Measurements from ENCODE around the gene NXN. TPM values are rescaled to one million over a fixed set of nuclear protein-coding genes. Genes with fewer than 3 reads are reported as not detected.

Gene NXN
- total RNA-seq, 1 donor from 2014 or later, result 67.3 TPM

- TF ChIP-seq CTCF (IDR thresholded peaks at IDR 0.05), result no peak
- no peak for DNase-seq (ENCODE audit: low spot score in 2 of 2)
- H3K4me1 ChIP-seq, result no peaks in the 10 kb centered on the region
- H3K27ac ChIP-seq, result no peak overlapping the region
- H3K27me3 ChIP-seq, result no peaks in the 10 kb centered on the region
- intact Hi-C loops (cut with DNase I), result no loop called here
- peaks cover 0 to 3% of the 10 kb centered on the region in 2 donors for H3K36me3 ChIP-seq
- no peak overlapping the region for H3K4me3 ChIP-seq
- no peaks in the 10 kb centered on the region for H3K9me3 ChIP-seq
Observed at GRCh38 chr17:826778-827177, 152.8 kb downstream of the NXN start.

- Histone ChIP-seq H3K27ac (no peak overlapping the region), H3K4me1 (no peaks in the 10 kb centered on the region), H3K4me3 (no peak overlapping the region), H3K9me3 (no peaks in the 10 kb centered on the region), H3K36me3 (peaks cover 0 to 3% of the 10 kb centered on the region in 2 donors), H3K27me3 (no peaks in the 10 kb centered on the region)
- intact Hi-C loops (cut with DNase I), result no loop called here
- DNase-seq (ENCODE audit: low spot score in 2 of 2), result no peak
- TF ChIP-seq CTCF (IDR thresholded peaks at IDR 0.05), result no peak
Observed at GRCh38 chr17:825216-825615, 154.4 kb downstream of the NXN start.

GRCh38 chr17:824378-824777, 155.2 kb downstream of the NXN start:
- no peaks in the 10 kb centered on the region for H3K9me3 ChIP-seq
- peaks cover 0 to 3% of the 10 kb centered on the region in 2 donors for H3K36me3 ChIP-seq
- intact Hi-C loops (cut with DNase I), result no loop called here
- no peak overlapping the region for H3K27ac ChIP-seq
- no peak for DNase-seq (ENCODE audit: low spot score in 2 of 2)
- H3K4me3 ChIP-seq, result no peak overlapping the region
- no peaks in the 10 kb centered on the region for H3K27me3 ChIP-seq
- H3K4me1 ChIP-seq, result no peaks in the 10 kb centered on the region
- TF ChIP-seq CTCF (IDR thresholded peaks at IDR 0.05), result no peak

- Histone ChIP-seq H3K4me1 (no peaks in the 10 kb centered on the region), H3K36me3 (peaks cover 0 to 3% of the 10 kb centered on the region in 2 donors), H3K9me3 (no peaks in the 10 kb centered on the region), H3K27me3 (no peaks in the 10 kb centered on the region), H3K4me3 (no peak overlapping the region), H3K27ac (no peak overlapping the region)
- intact Hi-C loops (cut with DNase I), result no loop called here
- DNase-seq (ENCODE audit: low spot score in 2 of 2), result no peak
- TF ChIP-seq CTCF (IDR thresholded peaks at IDR 0.05), result no peak
Observed at GRCh38 chr17:823501-823902, 156.1 kb downstream of the NXN start.

GRCh38 chr17:819251-819650, 160.3 kb downstream of the NXN start:
- intact Hi-C loops (cut with DNase I), result no loop called here
- H3K36me3 ChIP-seq, result peaks cover 0 to 3% of the 10 kb centered on the region in 2 donors
- no peak for TF ChIP-seq CTCF (IDR thresholded peaks at IDR 0.05)

GRCh38 chr17:814371-814770, 165.2 kb downstream of the NXN start:
- H3K9me3 ChIP-seq, result no peaks in the 10 kb centered on the region
- no peaks in the 10 kb centered on the region for H3K27me3 ChIP-seq
- H3K27ac ChIP-seq, result no peak overlapping the region
- H3K4me3 ChIP-seq, result no peak overlapping the region
- no peak for TF ChIP-seq CTCF (IDR thresholded peaks at IDR 0.05)
- DNase-seq (ENCODE audit: low spot score in 2 of 2), result no peak
- H3K36me3 ChIP-seq, result no peaks in the 10 kb centered on the region
- H3K4me1 ChIP-seq, result no peaks in the 10 kb centered on the region
- intact Hi-C loops (cut with DNase I), result no loop called here

More at GRCh38 chr17:819251-819650, 160.3 kb downstream of the NXN start:
- no peaks in the 10 kb centered on the region for H3K4me1 ChIP-seq
- no peaks in the 10 kb centered on the region for H3K27me3 ChIP-seq
- H3K27ac ChIP-seq, result no peak overlapping the region
- H3K9me3 ChIP-seq, result no peaks in the 10 kb centered on the region
- no peak for DNase-seq (ENCODE audit: low spot score in 2 of 2)
- no peak overlapping the region for H3K4me3 ChIP-seq

All from ascending aorta (tissue), 2 donors.